Measurements from ENCODE around the gene PLCB2. TPM values are rescaled to one million over a fixed set of nuclear protein-coding genes. Genes with fewer than 3 reads are reported as not detected.

PLCB2 gene
- total RNA-seq, 1 experiment from 2014 or later, result 7.4 TPM

- Histone ChIP-seq H2AK5ac (ENCODE audit: insufficient read length, low read length) (no peak overlapping the region), H4K91ac (ENCODE audit: insufficient read length, low read depth, low read length) (no peak overlapping the region), H2BK12ac (ENCODE audit: insufficient read length, low read depth, low read length) (no peak overlapping the region), H2BK20ac (ENCODE audit: low read depth, low read length, poor library complexity, severe bottlenecking) (no peak overlapping the region), H4K5ac (ENCODE audit: insufficient read length, low read depth, low read length) (no peak overlapping the region), H3K79me1 (ENCODE audit: insufficient read depth, low read depth, low read length, poor library complexity, severe bottlenecking) (no peaks in the 10 kb centered on the region), H3K9ac (ENCODE audit: extremely low read depth, insufficient read length, low read length) (no peak overlapping the region), H2BK5ac (ENCODE audit: insufficient read length, low read length) (no peak overlapping the region), H3K4me1 (ENCODE audit: insufficient read depth, low read length) (no peaks in the 10 kb centered on the region), H3K23ac (ENCODE audit: insufficient read length, low read depth, low read length) (no peak overlapping the region), H3K18ac (ENCODE audit: insufficient read length, low read depth, low read length) (no peak overlapping the region), H3K4me2 (ENCODE audit: insufficient read depth, insufficient read length, low read length) (no peak overlapping the region), H3K23me2 (ENCODE audit: insufficient read length, low read depth, low read length, poor library complexity, severe bottlenecking) (peaks cover 6% of the 10 kb centered on the region), H3K14ac (ENCODE audit: insufficient read depth, low read length) (no peak overlapping the region), H2BK120ac (ENCODE audit: low read depth, low read length, poor library complexity, severe bottlenecking) (no peak overlapping the region), H3K27me3 (ENCODE audit: insufficient read depth, low read length) (peaks cover 17% of the 10 kb centered on the region; the same call in 1 of the 2 replicates), H3K27ac (ENCODE audit: insufficient read length, low read depth, low read length) (no peak overlapping the region), H4K8ac (replicated peaks; ENCODE audit: insufficient read length, low read depth, low read length) (no peak overlapping the region), H3K9me3 (ENCODE audit: control insufficient read depth, low read depth, low read length) (no peaks in the 10 kb centered on the region), H3T11ph (ENCODE audit: low read length) (no peak overlapping the region), H3K56ac (ENCODE audit: insufficient read length, low read depth, low read length) (no peak overlapping the region), H2BK15ac (ENCODE audit: low read depth, low read length) (no peak overlapping the region), H3K4ac (ENCODE audit: low read depth, low read length) (no peak overlapping the region), H2AFZ (ENCODE audit: low read length) (no peak overlapping the region), H3K79me2 (ENCODE audit: insufficient read depth, low read length) (no peaks in the 10 kb centered on the region), H4K20me1 (ENCODE audit: control insufficient read depth, insufficient read depth, insufficient read length) (no peaks in the 10 kb centered on the region)
- H3K4me3 Mint-ChIP-seq, result no peak overlapping the region
- no peak overlapping the region; a peak in 1 of 7 replicates for H3K27ac Mint-ChIP-seq
- H3K4me1 Mint-ChIP-seq, result peaks cover 13 to 53% of the 10 kb centered on the region in 2 experiments
- no peak for TF ChIP-seq CTCF (conservative IDR thresholded peaks at IDR 0.05)
- no peak for DNase-seq
- H3K36me3 Mint-ChIP-seq (ENCODE audit: insufficient read depth in 1 of 3, low read depth in 3 of 3), result peaks cover 0 to 11% (median 2%) of the 10 kb centered on the region in 3 experiments; a peak in 3 of 7 replicates
- H3K9me3 Mint-ChIP-seq, result no peaks in the 10 kb centered on the region; a peak in 1 of 5 replicates
- H3K27me3 Mint-ChIP-seq (ENCODE audit: low read depth), result peaks cover 40% of the 10 kb centered on the region
- no CpG with 5 or more reads among the region's 4 CpGs for WGBS (ENCODE audit: extremely low coverage, insufficient read length, low lambda C conversion rate)
Observed at GRCh38 chr15:40276927-40277326, 30.8 kb downstream of the PLCB2 start.

All from H9 (cell line).